Uterus (tissue), 4 donors: ENCODE data around the gene KRT34. TPM values are rescaled to one million over a fixed set of nuclear protein-coding genes. Genes with fewer than 3 reads are reported as not detected.

Source experiments
- DNase-seq, 2 donors: peaks; one replicate each; pipeline ENCODE4 v3.0.0-alpha.2; 2019 to 2020
- H3K27ac ChIP-seq, 2 donors: fragments of 200-600 bp; sonication (generic); 1 replicate in 1 of 2; 2 replicates in 1 of 2; pipeline ENCODE4 v1.5.1; 2016 to 2018
- H3K27me3 ChIP-seq, 2 donors: fragments of 200-600 bp; sonication (generic); one replicate each; pipeline ENCODE4 v1.5.1; 2018 to 2019; ENCODE audit warnings: control low read depth in 1 of 2
- H3K36me3 ChIP-seq, 2 donors: fragments of 200-600 bp; sonication (generic); one replicate each; pipeline ENCODE4 v1.5.1; 2019; ENCODE audit warnings: control low read depth in 1 of 2
- H3K4me1 ChIP-seq, 2 donors: fragments of 200-600 bp; sonication (generic); one replicate each; pipeline ENCODE4 v1.5.1; 2018 to 2019; ENCODE audit warnings: control low read depth in 1 of 2
- H3K4me3 ChIP-seq, 2 donors: fragments of 200-600 bp; sonication (generic); 1 replicate in 1 of 2; 2 replicates in 1 of 2; pipeline ENCODE4 v1.5.1; 2018 to 2019; ENCODE audit warnings: mild to moderate bottlenecking in 1 of 2
- H3K9me3 ChIP-seq, 2 donors: fragments of 200-600 bp; sonication (generic); one replicate each; pipeline ENCODE4 v1.5.1; 2019; ENCODE audit warnings: control low read depth in 1 of 2
- POLR2A ChIP-seq, 2 donors: fragments of 450-650 bp; IDR thresholded peaks; one replicate each; pipeline ENCODE4 v1.6.1; 2016; ENCODE audit warnings: antibody characterized with exemption in 2 of 2, mild to moderate bottlenecking in 1 of 2, moderate library complexity in 1 of 2
- intact Hi-C: fragments of 100-400 bp; cut with DNase I; formaldehyde crosslinking; loops from one replicate; pipeline ENCODE4 v1.15.1; 2023; ENCODE audit warnings: low total_unique reads
- total RNA-seq, 4 donors: library from RNA; depleted of rRNA in 3 of 4; stranded (reverse); fragments of >200 nt in 3 of 4; gene quantifications; one replicate each; pipeline versions ENCODE4 v1.1.0 to v1.2.4, GENCODE V29; 2014 to 2023
- TF ChIP-seq, protein P1 (sequence below), 4 experiments: fragments of 200-600 bp in 2 of 4; fragments of 450-650 bp in 2 of 4; sonication (generic) in 2 of 4; IDR thresholded peaks; one replicate each; pipeline ENCODE4 v1.5.1; 2016 to 2019; ENCODE audit warnings: antibody characterized with exemption in 4 of 4, mild to moderate bottlenecking in 2 of 4, moderate library complexity in 1 of 4
- donor health status: DM: yes; HTN: yes; CAD: no.

The KRT34 gene
- total RNA-seq, 4 donors from 2014 or later: 0.28 TPM; not detected in 3

DNA sequence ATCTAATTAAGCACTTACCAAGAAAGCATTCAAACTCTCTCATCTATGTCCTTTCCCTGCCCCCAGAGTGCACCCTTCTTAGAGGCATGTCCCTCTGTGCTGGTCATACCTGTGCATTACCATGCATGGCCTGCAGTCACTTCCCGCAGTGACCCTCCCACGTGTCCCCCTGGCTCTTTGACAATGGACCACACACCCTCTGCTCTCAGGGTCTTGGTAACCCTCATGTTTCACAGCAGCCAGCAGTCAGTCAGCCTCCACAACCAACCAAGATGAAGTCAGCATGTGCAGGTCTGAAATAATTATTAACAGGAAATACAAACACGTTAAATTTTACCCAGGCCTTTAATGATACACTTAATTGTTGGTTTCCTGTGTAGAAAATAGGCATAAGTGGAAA, 41.6 kb downstream of the KRT34 start:
- H3K4me3 ChIP-seq: no peak overlapping the region
- no peak overlapping the region for H3K27ac ChIP-seq
- H3K27me3 ChIP-seq: no peaks in the 10 kb centered on the region
- DNase-seq: no peak
- intact Hi-C loops: no loop called here
- no peaks in the 10 kb centered on the region for H3K9me3 ChIP-seq
- H3K4me1 ChIP-seq: no peaks in the 10 kb centered on the region
- H3K36me3 ChIP-seq: no peaks in the 10 kb centered on the region
- TF ChIP-seq POLR2A (IDR thresholded peaks at IDR 0.05): no peak
- TF ChIP-seq, protein P1, sequence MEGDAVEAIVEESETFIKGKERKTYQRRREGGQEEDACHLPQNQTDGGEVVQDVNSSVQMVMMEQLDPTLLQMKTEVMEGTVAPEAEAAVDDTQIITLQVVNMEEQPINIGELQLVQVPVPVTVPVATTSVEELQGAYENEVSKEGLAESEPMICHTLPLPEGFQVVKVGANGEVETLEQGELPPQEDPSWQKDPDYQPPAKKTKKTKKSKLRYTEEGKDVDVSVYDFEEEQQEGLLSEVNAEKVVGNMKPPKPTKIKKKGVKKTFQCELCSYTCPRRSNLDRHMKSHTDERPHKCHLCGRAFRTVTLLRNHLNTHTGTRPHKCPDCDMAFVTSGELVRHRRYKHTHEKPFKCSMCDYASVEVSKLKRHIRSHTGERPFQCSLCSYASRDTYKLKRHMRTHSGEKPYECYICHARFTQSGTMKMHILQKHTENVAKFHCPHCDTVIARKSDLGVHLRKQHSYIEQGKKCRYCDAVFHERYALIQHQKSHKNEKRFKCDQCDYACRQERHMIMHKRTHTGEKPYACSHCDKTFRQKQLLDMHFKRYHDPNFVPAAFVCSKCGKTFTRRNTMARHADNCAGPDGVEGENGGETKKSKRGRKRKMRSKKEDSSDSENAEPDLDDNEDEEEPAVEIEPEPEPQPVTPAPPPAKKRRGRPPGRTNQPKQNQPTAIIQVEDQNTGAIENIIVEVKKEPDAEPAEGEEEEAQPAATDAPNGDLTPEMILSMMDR (IDR thresholded peaks at IDR 0.05): no peak

DNA sequence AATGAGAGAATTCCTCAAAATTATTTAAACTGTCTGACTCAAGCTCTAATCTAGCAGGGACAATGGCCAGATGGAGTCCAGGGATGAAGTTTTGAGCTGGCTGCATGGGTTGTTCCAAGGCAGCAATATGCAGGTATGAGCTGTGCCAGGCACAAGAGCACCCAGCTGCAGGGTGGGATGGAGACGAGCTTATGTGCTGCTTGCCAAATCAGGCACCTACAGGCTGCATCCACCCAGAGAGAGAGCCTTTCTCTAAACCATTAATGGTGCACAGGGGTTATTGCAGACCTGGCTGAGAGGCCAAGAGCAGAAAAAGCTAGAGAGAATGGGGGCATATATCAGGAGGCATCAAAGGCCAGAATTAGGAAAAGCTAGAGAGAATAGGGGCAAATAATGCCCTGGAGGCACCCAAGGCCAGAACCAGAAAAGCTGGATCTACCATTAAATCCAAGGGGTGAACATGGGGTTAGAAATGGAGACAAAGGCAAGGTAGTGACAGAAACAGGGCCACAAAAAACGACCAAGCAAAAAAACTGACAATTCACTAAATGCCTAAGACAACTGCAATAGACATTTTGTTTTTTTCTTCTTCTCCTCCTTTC, 42.4 kb downstream of the KRT34 start:
- no peak for TF ChIP-seq POLR2A (IDR thresholded peaks at IDR 0.05)
- TF ChIP-seq, protein P1 (IDR thresholded peaks at IDR 0.05): no peak
- Histone ChIP-seq H3K4me1 (no peaks in the 10 kb centered on the region), H3K27ac (no peak overlapping the region), H3K9me3 (no peaks in the 10 kb centered on the region), H3K4me3 (no peak overlapping the region), H3K27me3 (no peaks in the 10 kb centered on the region), H3K36me3 (no peaks in the 10 kb centered on the region)
- intact Hi-C loops: no loop called here
- DNase-seq: no peak

DNA sequence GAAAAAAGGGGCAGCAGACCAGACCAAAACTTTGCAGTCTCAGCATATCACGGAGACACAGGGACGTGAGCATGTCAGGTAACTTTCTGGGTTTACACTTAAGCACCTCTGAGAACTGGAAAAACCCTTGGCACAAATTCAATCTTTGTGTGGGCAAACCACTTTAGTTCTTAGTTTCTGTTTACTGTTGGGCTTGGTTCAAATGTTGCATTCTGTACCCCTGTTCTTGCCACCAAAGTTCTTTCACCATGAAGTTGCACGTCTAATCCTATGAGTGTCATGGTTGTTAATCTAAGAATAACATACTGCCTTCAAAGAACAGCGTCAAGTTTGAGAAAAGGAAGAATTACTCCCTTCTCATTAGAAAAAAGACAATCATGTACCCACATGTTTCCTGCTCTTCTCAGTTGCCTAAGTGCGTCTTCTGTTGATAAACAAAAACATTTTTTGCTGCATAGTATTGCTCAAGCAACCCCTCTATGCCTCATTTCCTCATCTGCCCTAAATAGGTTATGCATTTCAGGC, 43.1 kb downstream of the KRT34 start:
- intact Hi-C loops: no loop called here
- no peaks in the 10 kb centered on the region for H3K36me3 ChIP-seq
- H3K4me3 ChIP-seq: no peak overlapping the region
- DNase-seq: no peak
- no peaks in the 10 kb centered on the region for H3K9me3 ChIP-seq
- TF ChIP-seq POLR2A (IDR thresholded peaks at IDR 0.05): no peak
- TF ChIP-seq, protein P1 (IDR thresholded peaks at IDR 0.05): no peak
- H3K27ac ChIP-seq: no peak overlapping the region
- no peaks in the 10 kb centered on the region for H3K4me1 ChIP-seq
- H3K27me3 ChIP-seq: no peaks in the 10 kb centered on the region

DNA sequence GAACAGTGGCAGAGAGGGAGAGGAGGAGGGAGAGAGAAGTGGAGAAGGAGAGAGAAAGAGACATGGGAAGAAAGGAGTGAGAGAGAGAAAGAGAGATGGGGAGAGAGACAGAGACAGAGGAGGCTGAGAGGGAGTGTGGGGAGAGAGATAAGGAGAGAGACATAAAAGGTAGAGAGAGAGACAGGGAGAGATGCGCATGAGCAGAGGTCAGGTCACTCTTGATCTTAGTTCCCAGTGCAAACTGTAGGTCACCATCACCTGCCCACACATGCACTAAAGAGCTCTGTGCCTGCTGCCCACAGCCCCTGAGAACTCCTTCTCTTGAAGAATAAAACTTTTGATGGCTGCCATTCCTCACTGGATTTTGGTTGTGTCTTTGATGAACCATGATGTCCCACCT, 46.4 kb downstream of the KRT34 start:
- TF ChIP-seq, protein P1 (IDR thresholded peaks at IDR 0.05): no peak
- no peak for TF ChIP-seq POLR2A (IDR thresholded peaks at IDR 0.05)
- no peak for DNase-seq
- Histone ChIP-seq H3K9me3 (no peaks in the 10 kb centered on the region), H3K36me3 (no peaks in the 10 kb centered on the region), H3K4me1 (no peaks in the 10 kb centered on the region), H3K27me3 (no peaks in the 10 kb centered on the region), H3K4me3 (no peak overlapping the region), H3K27ac (no peak overlapping the region)
- intact Hi-C loops: no loop called here

DNA sequence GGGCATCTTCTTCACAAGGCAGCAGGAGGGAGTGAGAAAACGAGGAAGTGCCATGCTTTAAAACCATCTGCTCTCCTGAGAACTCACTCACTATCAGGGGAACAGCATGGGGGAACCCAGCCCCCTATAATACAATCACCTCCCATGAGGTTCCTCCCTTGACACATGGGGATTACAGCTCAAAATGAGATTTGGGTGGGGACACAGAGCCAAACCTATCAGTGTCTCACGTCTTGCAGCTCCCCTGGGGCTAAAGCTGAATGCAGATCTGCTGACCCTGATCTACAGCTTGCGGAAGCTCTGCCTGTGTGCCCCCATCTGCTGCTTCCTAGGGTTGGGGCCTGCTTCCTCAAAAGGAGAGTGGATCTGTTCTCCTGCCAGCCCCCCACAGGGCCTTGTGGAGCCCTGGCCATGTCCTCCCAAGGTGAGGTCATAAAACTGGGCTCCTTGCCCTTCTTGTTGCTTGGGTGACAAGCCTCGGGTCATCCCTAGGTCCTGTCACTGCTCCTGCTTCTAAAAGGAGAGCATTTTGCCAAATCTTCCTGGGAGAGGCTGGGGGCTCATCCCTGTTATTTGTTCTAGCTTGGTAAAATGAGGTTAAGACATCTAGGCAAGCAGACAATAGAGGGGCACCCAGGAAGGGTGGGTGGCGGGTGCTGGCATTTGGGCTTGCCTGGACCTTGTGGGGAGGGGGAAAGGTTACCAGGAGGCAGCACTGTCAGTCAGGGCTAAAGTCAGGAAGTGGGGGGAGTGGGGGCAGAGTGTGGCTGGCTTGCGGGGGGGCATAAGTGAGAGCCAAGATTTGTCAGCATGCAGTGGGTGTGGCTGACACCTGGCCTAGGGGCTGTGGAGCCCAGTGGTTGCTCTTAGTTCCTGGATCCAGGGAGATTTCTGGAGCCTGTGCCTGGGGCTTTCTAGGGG, 47.5 kb downstream of the KRT34 start:
- intact Hi-C loops: no loop called here
- Histone ChIP-seq H3K4me1 (no peaks in the 10 kb centered on the region), H3K27me3 (no peaks in the 10 kb centered on the region), H3K27ac (no peak overlapping the region), H3K36me3 (no peaks in the 10 kb centered on the region), H3K4me3 (no peak overlapping the region), H3K9me3 (no peaks in the 10 kb centered on the region)
- TF ChIP-seq POLR2A (IDR thresholded peaks at IDR 0.05): no peak
- TF ChIP-seq, protein P1 (IDR thresholded peaks at IDR 0.05): no peak
- no peak for DNase-seq
